ENCODE data around the gene STOML1. TPM values are rescaled to one million over a fixed set of nuclear protein-coding genes. Genes with fewer than 3 reads are reported as not detected.

The STOML1 gene
- total RNA-seq, 4 donors from 2014 or later = 8.1 to 21.7 (median 13.7) TPM

- Histone ChIP-seq H3K36me3 (peaks cover 0 to 41% of the 10 kb centered on the region in 2 donors), H3K27ac (no peak overlapping the region), H3K9me3 (no peaks in the 10 kb centered on the region), H3K4me1 (peaks cover 5 to 47% (median 26%) of the 10 kb centered on the region in 3 donors), H3K4me3 (no peak overlapping the region), H3K27me3 (no peaks in the 10 kb centered on the region)
- WGBS, 2 donors (ENCODE audit: low coverage in 1 of 2) = 100% methylated on average over 4 of the region's 4 CpGs; no CpG with 5 or more reads in 1 of the 2 donors
- TF ChIP-seq POLR2A (IDR thresholded peaks at IDR 0.05) = no peak
- TF ChIP-seq POLR2AphosphoS5 (IDR thresholded peaks at IDR 0.05) = no peak
- TF ChIP-seq CTCF (IDR thresholded peaks at IDR 0.05) = no peak
- no peak for TF ChIP-seq EP300 (IDR thresholded peaks at IDR 0.05)
- ATAC-seq = no peak
Measured at GRCh38 chr15:73948396-73948795, 43.7 kb downstream of the STOML1 start.

GRCh38 chr15:73947651-73948050 lies 44.4 kb downstream of the STOML1 start:
- ATAC-seq = no peak
- TF ChIP-seq POLR2A (IDR thresholded peaks at IDR 0.05) = no peak
- TF ChIP-seq CTCF (IDR thresholded peaks at IDR 0.05) = no peak
- TF ChIP-seq EP300 (IDR thresholded peaks at IDR 0.05) = no peak
- TF ChIP-seq POLR2AphosphoS5 (IDR thresholded peaks at IDR 0.05) = no peak
- no peak overlapping the region for H3K27ac ChIP-seq
- 93% methylated on average over 8 of the region's 9 CpGs; no CpG with 5 or more reads in 1 of the 2 donors for WGBS, 2 donors (ENCODE audit: low coverage in 1 of 2)
- peaks cover 5 to 40% (median 20%) of the 10 kb centered on the region in 3 donors for H3K4me1 ChIP-seq
- peaks cover 0 to 47% of the 10 kb centered on the region in 2 donors for H3K36me3 ChIP-seq
- H3K27me3 ChIP-seq = no peaks in the 10 kb centered on the region
- no peaks in the 10 kb centered on the region for H3K9me3 ChIP-seq
- H3K4me3 ChIP-seq = no peak overlapping the region

- Histone ChIP-seq H3K4me3 (no peak overlapping the region), H3K27ac (peak overlapping the region in 1 of 4 donors; percentile 4), H3K36me3 (peaks cover 0 to 48% of the 10 kb centered on the region in 2 donors), H3K27me3 (no peaks in the 10 kb centered on the region), H3K9me3 (no peaks in the 10 kb centered on the region), H3K4me1 (peaks cover 5 to 36% (median 12%) of the 10 kb centered on the region in 3 donors)
- 83% methylated on average over 1 of the region's 9 CpGs; no CpG with 5 or more reads in 1 of the 2 donors for WGBS, 2 donors (ENCODE audit: low coverage in 1 of 2)
- no peak for ATAC-seq
- TF ChIP-seq POLR2AphosphoS5 (IDR thresholded peaks at IDR 0.05) (no peak), POLR2A (IDR thresholded peaks at IDR 0.05) (no peak), CTCF (IDR thresholded peaks at IDR 0.05) (no peak), EP300 (IDR thresholded peaks at IDR 0.05) (no peak)
Measured at GRCh38 chr15:73946795-73947370, 45.2 kb downstream of the STOML1 start.

GRCh38 chr15:73946046-73946721 lies 45.9 kb downstream of the STOML1 start:
- no peak for ATAC-seq
- Histone ChIP-seq H3K4me3 (no peak overlapping the region), H3K9me3 (no peaks in the 10 kb centered on the region), H3K27ac (peak overlapping the region in 1 of 4 donors; percentile 4), H3K36me3 (peaks cover 0 to 48% of the 10 kb centered on the region in 2 donors), H3K4me1 (peaks cover 0 to 36% (median 13%) of the 10 kb centered on the region in 3 donors), H3K27me3 (no peaks in the 10 kb centered on the region)
- 100% methylated on average over 1 of the region's 17 CpGs; no CpG with 5 or more reads in 1 of the 2 donors for WGBS, 2 donors (ENCODE audit: low coverage in 1 of 2)
- no peak for TF ChIP-seq CTCF (IDR thresholded peaks at IDR 0.05)
- TF ChIP-seq EP300 (IDR thresholded peaks at IDR 0.05) = no peak
- no peak for TF ChIP-seq POLR2A (IDR thresholded peaks at IDR 0.05)
- no peak for TF ChIP-seq POLR2AphosphoS5 (IDR thresholded peaks at IDR 0.05)

All from gastroesophageal sphincter (tissue), 4 donors.